VCaP (cell line): ENCODE results near the gene C11orf98.

Experiments
- H3K27ac ChIP-seq: fragments of 450-650 bp; 2 replicates; pipeline ENCODE4 v1.5.1; 2017
- TF ChIP-seq, protein P1 (sequence below): fragments of 450-650 bp; conservative IDR thresholded peaks from 2 replicates; pipeline ENCODE4 v1.5.1; 2017; ENCODE audit warnings: mild to moderate bottlenecking, moderate library complexity

The C11orf98 gene

DNA sequence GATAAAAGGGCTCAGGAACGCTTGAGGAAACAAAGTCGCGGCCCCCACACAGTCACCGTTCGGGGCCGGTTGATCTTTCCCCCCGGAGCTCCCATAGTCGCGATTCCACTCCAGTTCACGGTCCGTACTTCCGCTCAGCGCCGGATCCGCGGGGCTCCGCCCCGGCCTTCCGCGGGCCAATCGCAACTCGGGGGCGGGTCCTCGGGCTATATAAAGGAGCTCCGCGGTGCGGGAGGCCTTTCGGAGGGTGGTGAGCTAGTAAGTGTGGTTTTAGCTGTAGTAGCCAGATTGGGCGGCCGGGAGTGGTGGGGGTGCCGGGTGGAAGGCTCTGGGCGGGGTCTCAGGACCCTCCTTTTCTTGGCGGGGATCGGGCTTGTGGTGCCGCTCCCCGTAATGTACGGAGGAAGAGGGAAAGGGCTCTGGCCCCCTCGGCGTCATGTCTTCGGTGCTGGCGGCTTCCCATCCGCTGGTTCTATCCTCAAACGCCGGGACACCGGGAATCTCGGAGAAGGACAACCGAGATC, at the start of gene C11orf98, which contains the start of gene CSKMT:
Gene C11orf98 (minus strand): TSS at position 136 of the 524 bp plus-strand sequence. CDS start 41 bp downstream, at position 95.
Gene CSKMT (plus strand): TSS at position 238 of the 524 bp plus-strand sequence. CDS start 568 bp downstream, outside the sequence.
- H3K27ac ChIP-seq, result peak within 1 kb of the TSS; percentile 95
- TF ChIP-seq, protein P1, sequence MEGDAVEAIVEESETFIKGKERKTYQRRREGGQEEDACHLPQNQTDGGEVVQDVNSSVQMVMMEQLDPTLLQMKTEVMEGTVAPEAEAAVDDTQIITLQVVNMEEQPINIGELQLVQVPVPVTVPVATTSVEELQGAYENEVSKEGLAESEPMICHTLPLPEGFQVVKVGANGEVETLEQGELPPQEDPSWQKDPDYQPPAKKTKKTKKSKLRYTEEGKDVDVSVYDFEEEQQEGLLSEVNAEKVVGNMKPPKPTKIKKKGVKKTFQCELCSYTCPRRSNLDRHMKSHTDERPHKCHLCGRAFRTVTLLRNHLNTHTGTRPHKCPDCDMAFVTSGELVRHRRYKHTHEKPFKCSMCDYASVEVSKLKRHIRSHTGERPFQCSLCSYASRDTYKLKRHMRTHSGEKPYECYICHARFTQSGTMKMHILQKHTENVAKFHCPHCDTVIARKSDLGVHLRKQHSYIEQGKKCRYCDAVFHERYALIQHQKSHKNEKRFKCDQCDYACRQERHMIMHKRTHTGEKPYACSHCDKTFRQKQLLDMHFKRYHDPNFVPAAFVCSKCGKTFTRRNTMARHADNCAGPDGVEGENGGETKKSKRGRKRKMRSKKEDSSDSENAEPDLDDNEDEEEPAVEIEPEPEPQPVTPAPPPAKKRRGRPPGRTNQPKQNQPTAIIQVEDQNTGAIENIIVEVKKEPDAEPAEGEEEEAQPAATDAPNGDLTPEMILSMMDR, result no peak

DNA sequence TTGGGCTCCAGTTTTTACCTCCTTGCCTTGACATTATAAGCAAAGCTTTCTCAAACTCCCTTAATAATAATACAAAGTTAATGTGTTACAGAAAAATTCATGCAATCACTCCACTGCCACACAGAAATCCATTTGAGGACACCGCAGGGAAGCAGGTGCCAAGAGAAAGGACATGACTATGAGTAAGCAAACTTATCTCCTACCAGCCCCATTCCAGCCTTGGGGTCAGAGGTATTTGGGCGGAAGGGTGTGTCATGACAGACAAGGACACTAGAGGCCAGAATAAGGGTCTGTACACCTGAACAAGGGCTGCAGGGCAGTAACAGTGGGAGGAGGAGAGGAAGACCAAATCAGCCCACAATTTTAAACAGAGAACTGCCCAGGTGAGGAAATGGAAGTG, 48.3 kb upstream of the C11orf98 start:
- TF ChIP-seq, protein P1, result no peak

DNA sequence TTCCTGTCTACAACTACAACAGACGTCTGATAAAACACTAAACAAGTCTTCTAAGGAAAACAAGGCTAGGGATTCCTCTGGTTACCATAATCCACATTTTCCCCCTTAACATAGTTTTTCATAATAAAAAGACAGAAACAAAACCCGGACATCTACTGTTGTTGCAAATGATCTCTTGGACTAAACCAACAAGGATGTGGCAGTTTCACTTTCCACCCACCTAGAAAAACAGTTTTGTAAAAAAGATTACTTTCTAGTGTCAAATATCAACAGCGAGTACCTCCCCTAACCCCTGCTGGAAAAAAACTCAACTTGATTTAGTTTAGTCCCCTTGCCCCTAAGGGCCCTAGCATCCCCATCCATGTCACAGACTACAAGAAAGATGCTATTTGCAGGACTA, 47.9 kb upstream of the C11orf98 start:
- H3K27ac ChIP-seq, result 0 out of 2 replicates have a peak overlapping the region, but pooled peaks have one; percentile 5
- TF ChIP-seq, protein P1, result no peak

More for the DNA sequence above, 48.3 kb upstream of the C11orf98 start:
- H3K27ac ChIP-seq, result 0 out of 2 replicates have a peak overlapping the region, but pooled peaks have one; percentile 5

- TF ChIP-seq, protein P1, result no peak
- H3K27ac ChIP-seq, result 0 out of 2 replicates have a peak overlapping the region, but pooled peaks have one; percentile 5
Measured at GRCh38 chr11:62712276-62712812, 47.3 kb upstream of the C11orf98 start.

GRCh38 chr11:62710001-62710345, 45.0 kb upstream of the C11orf98 start:
- H3K27ac ChIP-seq, result peak overlapping the region; percentile 93
- TF ChIP-seq, protein P1, result no peak

- TF ChIP-seq, protein P1, result no peak
- H3K27ac ChIP-seq, result peak overlapping the region; percentile 93
Measured at GRCh38 chr11:62709247-62710000, 44.4 kb upstream of the C11orf98 start.

- TF ChIP-seq, protein P1, result no peak
- peak overlapping the region; percentile 93 for H3K27ac ChIP-seq
Measured at GRCh38 chr11:62708793-62709192, 43.8 kb upstream of the C11orf98 start.
